ENCODE results near the gene TEPSIN.

TEPSIN gene

GRCh38 chr17:81180836-81181810 is 57.7 kb downstream of the TEPSIN start:
- no peak for FAIRE-seq

- FAIRE-seq, result no peak
These were observed 59.0 kb downstream of the TEPSIN start for GRCh38 chr17:81179861-81180260.

DNA sequence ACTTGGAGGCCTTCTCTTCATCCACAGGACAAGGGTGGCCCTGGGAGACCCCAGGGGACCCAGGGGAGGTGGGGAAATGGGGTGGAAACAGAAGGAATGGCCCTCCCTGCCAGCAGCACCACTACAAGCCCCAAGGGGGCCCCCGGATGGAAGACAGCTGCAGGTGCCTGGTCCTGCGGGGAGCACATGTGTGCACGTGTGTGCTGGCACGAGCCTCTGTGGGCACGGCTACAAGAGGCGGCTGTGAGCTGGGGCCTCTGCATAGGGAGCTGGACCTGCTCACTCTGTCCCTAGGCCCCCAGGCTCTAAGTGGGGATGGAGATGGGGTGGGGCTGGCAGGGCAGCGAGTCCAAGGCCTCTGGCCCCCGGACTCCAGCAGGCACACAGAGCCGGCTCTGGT is 59.6 kb downstream of the TEPSIN start:
- FAIRE-seq, result no peak
